Daoy (cell line): Measurements from ENCODE around the gene TRIM27. TPM values are rescaled to one million over a fixed set of nuclear protein-coding genes. Genes with fewer than 3 reads are reported as not detected.
"Not testable (repeated sequence)": the region's sequence is repeated elsewhere in the genome, so short reads cannot be mapped to it uniquely, and the experiment has no call there.

Source experiments
- DNase-seq: peaks from one replicate; pipeline ENCODE4 v3.0.0-alpha.2; 2015; ENCODE audit warnings: low read depth
- total RNA-seq: library from RNA; depleted of rRNA; stranded (reverse); fragments of >200 nt; shearing (Covaris generic); gene quantifications from 2 replicates; pipeline ENCODE4 v1.2.3, GENCODE V29; 2014; rRNA removed

The TRIM27 gene, protein sequence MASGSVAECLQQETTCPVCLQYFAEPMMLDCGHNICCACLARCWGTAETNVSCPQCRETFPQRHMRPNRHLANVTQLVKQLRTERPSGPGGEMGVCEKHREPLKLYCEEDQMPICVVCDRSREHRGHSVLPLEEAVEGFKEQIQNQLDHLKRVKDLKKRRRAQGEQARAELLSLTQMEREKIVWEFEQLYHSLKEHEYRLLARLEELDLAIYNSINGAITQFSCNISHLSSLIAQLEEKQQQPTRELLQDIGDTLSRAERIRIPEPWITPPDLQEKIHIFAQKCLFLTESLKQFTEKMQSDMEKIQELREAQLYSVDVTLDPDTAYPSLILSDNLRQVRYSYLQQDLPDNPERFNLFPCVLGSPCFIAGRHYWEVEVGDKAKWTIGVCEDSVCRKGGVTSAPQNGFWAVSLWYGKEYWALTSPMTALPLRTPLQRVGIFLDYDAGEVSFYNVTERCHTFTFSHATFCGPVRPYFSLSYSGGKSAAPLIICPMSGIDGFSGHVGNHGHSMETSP
- total RNA-seq: 114 and 117 TPM in 2 replicates

DNA sequence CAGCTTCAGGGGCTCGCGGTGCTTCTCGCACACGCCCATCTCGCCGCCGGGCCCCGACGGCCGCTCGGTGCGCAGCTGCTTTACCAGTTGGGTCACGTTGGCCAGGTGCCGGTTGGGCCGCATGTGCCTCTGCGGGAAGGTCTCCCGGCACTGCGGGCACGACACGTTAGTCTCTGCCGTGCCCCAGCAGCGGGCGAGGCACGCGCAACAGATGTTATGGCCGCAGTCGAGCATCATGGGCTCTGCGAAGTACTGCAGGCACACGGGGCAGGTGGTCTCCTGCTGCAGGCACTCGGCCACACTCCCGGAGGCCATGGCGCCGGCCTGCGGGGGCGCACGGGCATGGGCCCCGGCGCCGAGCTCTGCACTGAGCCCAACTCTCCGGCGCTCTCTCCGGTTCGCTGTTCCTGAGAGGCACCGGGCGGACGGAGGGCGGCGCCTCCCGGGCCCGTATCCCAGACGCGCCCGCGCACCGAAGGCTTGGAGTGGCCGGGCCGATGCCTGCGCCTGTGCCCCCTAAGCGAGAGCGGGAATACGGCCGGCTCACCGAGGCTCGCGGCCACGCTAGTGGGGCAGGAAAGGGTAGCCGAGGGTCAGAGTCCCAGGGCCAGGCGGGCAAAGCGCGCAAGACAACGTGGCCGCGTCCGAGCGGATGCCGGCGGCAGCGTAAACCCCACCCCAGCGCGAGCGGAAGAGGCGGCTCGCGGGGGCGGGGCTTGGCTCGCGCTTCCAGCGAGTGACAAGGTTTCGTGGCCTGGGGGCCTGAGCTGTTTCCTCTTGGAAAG, at the start of gene TRIM27:
Gene TRIM27, minus strand, starts transcription at position 668 of the 785 bp plus-strand sequence. Its CDS starts 353 bp downstream, at position 315.
- DNase-seq: peak; percentile 96

DNA sequence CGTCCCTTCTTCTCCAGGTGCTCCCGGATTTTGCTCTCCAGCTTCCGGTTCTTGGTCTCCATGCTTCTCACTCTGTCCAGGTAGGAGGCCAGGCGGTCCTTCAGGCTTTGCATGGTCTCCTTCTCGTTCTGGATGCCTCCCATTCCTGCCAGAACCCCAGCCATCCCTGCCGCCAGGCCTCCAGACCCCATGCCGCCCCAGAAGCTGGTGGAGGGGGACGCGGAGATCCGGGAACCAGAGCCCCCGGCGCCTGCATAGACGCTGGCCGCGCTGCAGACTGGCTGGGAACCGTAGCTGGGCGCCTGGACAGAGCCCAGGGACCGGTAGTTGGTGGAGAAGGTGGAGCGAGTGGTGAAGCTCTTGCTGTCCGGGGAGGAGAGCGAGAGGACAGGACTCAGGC, 46.3 kb upstream of the TRIM27 start:
- DNase-seq: not testable (repeated sequence)

DNA sequence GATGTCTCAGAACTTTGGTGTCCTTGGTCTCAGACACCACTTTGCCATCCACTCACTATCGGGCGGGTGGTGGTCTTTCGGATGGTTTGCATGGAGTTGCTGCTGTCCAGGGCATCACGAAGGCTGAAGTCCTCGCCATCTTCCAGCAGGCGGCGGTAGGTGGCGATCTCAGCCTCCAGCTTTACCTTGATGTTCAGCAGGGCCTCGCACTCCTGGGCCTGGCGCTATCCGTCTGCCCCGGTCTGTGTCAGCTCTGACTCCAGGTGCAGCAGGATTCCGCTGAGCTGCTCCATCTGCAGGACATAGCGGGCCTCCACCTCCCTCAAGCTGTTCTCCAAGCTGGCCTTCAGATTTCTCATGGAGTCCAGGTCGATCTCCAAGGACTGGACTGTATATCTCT, 45.3 kb upstream of the TRIM27 start:
- no peak for DNase-seq

DNA sequence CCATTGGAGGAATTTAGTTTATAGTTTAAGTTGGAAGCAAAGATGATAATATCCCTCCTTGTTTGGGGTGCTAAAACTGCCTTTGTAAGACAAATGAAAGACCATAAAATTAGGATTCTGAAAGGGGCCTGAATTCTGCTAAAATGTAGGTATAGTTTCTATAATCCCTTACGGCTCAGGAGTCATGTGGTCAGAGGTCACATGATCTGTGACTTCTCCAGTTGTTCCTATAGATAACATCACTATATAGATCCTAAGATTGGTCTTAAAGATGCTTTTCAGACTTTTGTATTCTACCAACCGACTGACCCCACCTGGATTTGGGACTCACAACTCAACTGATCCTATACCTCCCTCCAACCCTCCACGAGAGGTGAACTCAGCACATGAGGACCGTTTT, 44.7 kb upstream of the TRIM27 start:
- DNase-seq: no peak

DNA sequence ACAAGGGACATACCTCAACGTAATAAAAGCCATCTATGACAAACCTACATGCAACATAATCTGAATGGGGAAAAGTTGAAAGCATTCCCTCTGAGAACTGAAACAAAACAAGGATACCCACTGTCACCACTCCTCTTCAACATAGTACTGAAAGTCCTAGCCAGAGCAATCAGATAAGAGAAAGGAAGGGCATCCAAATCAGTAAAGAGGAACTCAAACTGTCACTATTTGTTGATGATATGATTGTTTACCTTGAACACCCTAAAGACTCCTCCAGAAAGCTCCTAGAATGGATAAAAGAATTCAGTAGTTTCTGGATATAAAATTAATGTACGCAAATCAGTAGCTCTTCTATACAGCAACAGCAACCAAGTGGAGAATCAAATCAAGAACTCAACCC, 41.9 kb upstream of the TRIM27 start:
- DNase-seq: no peak

DNA sequence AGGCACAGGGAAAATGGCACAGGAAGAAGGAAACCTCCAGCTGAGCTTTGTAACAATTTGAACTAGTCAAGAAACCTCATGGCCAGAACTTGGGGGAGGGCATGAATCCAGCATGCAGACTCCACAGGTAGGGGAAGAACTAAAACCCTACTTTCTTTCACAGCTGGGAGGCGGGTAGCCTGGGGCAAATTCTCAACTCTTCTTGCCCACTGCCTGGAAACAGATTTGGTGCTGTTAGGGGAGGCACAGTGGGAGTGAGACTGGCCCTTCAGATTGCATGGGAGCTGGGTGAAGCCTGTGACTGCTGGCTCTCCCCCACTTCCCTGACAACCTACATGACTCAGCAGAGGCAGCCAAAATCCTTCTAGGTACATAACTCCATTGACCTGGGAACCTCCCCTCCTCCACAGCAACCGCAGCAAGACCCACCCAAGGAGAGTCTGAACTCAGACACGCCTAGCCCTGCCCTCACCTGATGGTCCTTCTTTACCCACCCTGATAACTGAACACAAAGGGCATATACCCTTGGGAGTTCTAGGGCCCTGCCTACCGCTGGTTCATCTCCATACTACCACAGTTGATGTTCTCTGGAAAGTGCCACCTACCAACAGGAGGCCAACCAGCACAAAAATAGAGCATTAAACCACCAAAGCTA, 37.2 kb upstream of the TRIM27 start:
- DNase-seq: no peak

DNA sequence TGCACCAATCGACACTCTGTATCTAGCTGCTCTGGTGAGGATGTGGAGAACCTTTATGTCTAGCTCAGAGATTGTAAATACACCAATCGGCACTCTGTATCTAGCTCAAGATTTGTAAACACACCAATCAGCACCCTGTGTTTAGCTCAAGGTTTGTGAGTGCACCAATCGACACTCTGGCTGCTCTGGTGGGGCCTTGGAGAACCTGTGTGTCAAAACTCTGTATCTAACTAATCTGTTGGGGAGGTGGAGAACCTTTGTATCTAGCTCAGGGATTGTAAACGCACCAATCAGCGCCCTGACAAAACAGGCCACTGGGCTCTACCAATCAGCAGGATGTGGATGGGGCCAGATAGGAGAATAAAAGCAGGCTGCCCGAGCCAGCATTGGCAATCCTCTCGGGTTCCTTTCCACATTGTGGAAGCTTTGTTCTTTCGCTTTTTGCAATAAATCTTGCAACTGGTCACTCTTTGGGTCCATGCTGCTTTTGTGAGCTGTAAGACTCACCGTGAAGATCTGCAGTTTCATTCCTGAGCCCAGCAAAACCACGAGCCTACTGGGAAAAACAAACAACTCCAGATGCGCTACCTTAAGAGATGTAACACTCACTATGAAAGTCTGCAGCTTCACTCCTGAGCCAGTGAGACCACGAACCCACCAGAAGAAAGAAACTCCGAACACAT, 34.9 kb upstream of the TRIM27 start:
- DNase-seq: not testable (repeated sequence)

DNA sequence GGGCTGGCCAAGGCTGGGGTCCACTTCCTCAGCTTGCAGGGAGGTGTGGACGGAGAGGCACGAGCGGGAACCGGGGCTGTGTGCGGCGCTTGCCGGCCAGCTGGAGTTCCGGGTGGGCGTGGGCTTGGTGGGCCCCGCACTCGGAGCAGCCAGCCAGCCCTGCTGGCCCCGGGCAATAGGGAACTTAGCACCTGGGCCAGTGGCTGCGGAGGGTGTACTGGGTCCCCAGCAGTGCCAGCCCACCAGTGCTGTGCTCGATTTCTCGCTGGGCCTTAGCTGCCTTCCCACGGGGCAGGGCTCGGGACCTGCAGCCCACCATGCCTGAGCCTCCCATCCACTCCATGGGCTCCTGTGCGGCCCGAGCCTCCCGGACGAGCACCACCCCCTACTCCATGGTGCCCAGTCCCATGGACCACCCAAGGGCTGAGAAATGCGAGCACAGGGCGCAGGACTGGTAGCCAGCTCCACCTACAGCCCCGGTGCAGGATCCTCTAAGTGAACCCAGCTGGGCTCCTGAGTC, 34.1 kb upstream of the TRIM27 start:
- not testable (repeated sequence) for DNase-seq

DNA sequence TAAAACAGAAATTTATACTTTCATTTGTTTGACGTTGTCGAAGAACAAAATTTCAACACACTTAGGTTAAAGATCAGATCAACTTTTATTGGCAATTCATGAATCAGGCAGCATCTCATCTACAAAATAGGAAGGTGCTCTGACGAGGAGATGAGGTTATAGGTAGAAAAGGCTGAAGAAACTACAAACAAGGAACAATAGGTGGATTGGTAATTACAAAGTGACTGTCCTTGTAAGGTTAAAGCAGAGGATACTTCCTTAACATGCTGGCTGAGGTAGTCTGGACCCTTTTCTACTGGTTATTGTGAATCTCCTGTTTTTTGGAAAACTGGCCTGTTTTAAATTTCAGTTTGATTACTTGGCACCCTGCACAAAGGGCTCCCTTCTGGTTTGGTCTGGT, 32.5 kb upstream of the TRIM27 start:
- DNase-seq: no peak

DNA sequence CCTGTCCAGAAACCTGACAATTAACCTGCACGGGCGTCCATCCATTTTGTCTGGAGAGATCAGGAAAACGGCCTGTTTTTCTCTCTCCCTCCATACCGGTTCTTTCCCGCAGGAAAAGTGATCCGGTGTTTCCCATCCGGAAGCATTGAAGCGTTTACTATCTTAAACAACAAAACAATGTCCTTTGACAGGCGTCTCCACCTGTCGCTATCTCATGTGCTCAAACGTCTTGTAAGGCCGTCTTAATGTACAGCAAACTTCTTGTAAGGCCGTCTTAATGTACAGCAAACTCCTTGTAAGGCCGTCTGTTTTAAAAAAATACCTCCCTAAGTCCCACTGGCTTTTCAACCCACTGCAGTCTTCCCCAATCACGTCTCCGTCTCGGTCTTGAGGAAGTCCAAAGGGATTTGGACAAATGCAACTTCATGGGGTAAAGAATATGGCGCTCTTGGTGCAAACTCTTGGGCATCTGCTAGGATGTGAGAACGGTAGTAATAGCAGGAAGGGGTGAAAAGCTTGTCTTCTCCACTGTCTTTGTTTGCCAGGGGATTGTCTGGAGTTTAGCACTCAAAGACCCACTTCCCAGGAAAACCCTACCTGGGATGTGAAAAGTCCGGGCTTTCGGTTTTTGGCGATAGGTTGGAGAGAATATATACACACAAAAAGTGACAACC, 29.9 kb upstream of the TRIM27 start:
- peak; percentile 33 for DNase-seq

DNA sequence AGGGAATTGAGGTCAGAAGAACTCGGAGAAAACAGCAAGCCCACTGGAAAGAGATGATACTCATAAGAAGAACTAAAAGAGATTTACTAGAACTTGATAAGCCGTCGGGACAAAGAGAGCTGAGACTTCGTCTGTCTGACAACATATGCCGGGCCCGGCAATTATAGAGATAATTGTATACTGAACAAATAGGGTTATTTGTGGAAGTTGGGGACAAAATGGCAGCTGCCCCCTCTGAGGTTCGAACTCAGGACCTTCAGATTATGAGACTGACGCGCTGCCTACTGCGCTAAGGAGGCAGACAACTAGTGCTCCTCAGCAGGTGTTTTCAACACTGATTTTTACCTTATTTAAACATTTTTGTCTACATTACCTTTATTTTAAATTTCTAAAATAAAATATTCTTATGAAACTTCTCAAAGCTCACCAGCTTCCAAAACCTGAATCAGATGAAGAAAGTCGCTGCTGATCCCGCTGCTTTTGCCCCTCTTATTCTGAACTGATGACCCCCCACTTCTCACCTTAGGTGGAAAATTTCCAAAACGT, 29.3 kb upstream of the TRIM27 start:
- DNase-seq: peak; percentile 81

DNA sequence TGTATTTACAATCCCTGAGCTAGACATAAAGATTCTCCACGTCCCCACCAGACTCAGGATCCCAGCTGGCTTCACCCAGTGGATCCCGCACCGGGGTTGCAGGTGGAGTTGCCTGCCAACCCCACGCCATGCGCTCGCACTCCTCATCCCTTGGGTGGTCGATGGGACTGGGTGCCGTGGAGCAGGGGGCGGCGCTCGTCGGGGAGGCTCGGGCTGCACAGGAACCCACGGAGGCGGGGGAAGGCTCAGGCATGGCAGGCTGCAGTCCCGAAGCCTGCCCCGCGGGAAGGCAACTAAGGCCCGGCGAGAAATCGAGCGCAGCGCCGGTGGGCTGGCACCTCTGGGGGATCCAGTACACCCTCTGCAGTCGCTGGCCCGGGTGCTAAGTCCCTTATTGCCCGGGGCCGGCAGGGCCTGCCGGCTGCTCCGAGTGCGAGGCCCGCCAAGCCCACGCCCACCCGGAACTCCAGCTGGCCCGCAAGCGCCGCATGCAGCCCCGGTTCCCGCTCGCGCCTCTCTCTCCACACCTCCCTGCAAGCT, 25.9 kb upstream of the TRIM27 start:
- DNase-seq: not testable (repeated sequence)

DNA sequence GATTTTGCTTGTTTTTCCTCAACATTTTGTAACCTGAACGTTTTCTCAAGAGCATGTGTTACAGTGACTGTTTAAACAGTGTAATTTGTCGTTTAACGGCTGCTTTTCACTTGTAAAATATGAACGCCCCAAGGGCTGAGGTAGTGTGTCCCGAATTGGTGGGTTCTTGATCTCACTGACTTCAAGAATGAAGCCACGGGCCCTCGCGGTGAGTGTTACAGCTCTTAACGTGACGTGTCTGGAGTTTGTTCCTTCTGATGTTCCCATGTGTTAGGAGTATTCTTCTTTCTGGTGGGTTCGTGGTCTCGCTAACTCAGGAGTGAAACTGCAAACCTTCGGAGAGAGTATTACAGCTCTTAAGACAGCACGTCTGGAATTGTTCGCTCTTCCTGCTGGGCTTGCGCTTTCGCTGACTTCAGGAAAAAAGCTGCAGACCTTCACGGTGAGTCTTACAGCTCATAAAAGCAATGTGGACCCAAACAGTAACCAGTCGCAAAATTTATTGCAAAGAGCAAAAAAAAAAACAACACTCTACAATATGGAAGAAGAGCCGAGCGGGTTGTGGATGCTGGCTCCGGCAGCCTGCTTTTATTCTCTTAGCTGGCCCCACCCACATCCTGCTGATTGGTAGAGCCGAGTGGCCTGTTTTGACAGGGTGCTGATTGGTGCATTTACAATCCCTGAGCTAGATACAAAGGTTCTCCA, 25.1 kb upstream of the TRIM27 start:
- no peak for DNase-seq

DNA sequence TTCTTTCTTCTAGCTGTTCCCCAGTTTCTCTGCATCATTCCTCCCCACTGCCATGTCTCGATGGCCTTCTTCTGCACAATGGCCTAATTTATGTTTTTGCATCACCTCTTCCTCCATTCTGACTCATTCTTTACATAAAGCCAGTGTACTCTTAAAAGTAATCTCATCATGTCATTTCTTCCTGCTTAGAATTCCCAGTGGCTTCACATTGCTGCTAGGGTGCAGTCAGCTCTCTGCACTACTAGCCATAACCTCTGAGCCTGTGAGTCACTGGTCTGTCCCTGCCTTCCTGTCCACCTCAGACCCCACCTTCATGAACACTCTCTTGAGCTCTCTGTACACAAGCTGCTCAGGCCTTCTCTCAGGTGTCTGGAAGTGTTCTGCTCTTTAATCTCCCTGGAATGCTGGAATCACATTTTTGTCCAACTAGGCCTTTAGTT, 24.1 kb upstream of the TRIM27 start:
- peak; percentile 68 for DNase-seq

DNA sequence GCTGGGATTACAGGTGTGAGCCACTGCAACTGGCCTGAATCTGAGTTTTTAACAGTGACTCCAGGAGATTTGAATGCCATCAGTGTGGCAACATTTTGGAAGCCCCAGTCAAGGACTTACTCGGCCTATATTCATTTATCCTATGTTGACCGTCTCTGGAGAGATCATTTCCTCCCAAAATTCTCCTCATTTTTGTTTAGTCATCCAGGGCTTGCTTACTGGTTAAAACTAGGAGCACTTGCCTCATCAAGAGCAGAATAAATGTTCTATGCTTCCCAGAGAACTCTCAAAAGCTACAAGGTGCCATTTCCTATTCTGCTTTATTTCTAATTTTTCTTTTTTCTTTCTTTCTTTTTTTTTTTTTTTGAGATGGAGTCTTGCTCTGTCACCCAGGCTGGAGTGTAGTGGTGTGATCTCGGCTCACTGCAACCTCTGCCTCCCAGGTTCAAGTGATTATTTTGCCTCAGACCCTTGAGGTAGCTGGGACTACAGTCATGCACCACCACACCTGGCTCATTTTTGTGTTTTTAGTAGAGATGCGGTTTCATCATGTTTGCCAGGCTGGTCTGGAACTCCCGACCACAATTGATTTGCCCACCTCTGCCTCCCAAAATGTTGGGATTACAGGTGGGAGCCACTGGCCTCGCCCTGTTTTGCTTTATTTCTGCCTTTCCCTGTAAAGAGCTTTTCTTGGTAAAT, 23.4 kb upstream of the TRIM27 start:
- no peak for DNase-seq

DNA sequence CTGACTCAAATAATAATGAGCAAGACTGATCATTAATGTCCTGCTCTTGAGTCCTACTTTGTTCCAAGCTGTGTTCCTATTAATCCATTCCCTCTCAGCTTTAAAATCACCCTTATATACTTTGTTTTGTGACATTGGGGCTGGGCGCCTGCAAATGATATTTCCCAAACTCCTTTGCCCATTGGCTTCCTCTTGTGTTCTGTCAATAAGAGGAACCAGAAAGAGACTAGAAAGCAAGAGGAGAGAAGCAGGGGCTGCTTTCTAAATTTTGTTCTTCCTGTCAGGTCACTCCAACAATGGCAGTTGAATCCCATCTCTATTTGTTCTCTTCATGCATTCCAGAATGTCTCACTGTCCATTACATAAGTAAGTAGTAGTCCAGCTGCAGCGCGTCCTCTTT, 21.6 kb upstream of the TRIM27 start:
- DNase-seq: no peak

DNA sequence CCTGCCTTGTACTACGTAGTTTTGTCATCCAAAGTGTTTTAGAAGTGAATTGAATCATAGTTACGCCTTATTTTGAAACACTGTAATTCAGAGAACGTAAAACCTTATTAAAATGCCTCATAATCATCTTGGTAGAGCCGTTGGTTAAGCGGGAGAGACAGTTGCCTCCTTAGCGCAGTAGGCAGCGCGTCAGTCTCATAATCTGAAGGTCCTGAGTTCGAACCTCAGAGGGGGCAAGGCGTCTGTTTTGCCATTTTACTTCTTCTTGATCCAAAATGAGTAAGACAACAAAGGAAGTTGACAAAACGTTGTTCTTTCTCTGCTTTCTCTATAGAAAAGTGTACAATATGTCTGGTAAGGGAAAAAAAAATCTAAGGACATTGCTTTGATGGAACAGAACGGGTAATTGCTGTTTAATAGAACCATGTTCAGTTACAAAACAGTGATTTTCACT, 20.7 kb upstream of the TRIM27 start:
- DNase-seq: peak; percentile 84

DNA sequence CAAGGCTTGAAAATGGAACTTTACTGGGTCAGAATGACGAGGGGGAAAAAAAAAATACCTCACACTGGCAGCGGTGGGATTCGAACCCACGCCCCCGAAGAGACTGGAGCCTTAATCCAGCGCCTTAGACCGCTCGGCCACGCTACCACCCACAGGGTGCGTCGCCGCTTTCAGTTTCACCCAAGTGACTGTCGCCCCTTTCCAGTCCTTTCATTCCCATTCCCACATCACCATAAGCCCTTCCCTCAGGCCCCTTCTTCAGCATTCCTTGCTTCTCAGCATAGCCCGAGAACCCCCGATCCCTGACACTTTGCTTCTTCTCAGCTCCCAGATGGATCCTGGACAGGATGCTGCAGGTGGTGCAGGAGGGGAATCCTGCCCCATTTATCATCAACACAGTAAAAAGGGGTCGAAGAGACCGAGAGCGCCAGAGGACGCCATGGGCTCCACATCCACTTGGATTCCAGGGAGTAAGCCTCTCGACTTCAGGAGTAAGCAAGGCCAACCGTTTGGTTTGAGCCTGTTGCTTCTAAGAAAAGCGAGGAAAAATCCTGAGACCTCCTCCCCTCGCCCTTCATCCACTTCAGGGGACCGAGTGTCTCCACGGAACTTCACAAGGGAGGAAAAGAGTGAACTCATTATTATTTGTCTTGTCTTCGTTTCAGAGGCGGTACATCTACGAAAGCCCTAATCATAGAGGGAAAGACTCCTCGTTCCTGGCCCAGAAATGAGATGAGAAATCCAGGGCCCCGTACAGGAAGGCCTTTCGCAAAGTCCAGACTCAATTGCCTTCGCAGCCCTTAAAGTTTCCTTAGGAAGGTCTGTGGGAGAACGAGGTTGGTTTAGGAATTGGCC, 20.0 kb upstream of the TRIM27 start:
- peak; percentile 92 for DNase-seq
